Prostate gland (tissue), 2 donors: ENCODE results near the gene ANKRD55. TPM values are rescaled to one million over a fixed set of nuclear protein-coding genes. Genes with fewer than 3 reads are reported as not detected.
"Not testable (repeated sequence)": the region's sequence is repeated elsewhere in the genome, so short reads cannot be mapped to it uniquely, and the experiment has no call there.

ENCODE experiments used
- DNase-seq: peaks from one replicate; pipeline ENCODE4 v3.0.0-alpha.2; 2019; ENCODE audit warnings: low spot score
- H3K27ac ChIP-seq, 2 donors: fragments of 200-600 bp; sonication (generic); 2 replicates each; pipeline ENCODE4 v1.5.1; 2017 to 2019
- H3K27me3 ChIP-seq: fragments of 200-600 bp; sonication (generic); replicated peaks from 2 replicates; pipeline ENCODE4 v1.5.1; 2019; ENCODE audit not compliant: insufficient read depth
- H3K36me3 ChIP-seq, 2 donors: fragments of 200-600 bp; sonication (generic); 1 replicate in 1 of 2; 2 replicates in 1 of 2; pipeline versions ENCODE4 v1.5.1 to v1.8.1; 2017 to 2019
- H3K4me1 ChIP-seq: fragments of 200-600 bp; sonication (generic); replicated peaks from 2 replicates; pipeline ENCODE4 v1.5.1; 2019
- H3K4me3 ChIP-seq, 2 donors: fragments of 200-600 bp; sonication (generic); 2 replicates each; pipeline ENCODE4 v1.5.1; 2017 to 2019
- H3K9me3 ChIP-seq: fragments of 200-600 bp; sonication (generic); 2 replicates; pipeline ENCODE4 v1.5.1; 2017
- POLR2A ChIP-seq: fragments of 450-650 bp; IDR thresholded peaks from one replicate; pipeline ENCODE4 v1.6.1; 2016; ENCODE audit warnings: antibody characterized with exemption, mild to moderate bottlenecking
- POLR2AphosphoS5 ChIP-seq: sonication (generic); formaldehyde crosslinking; IDR thresholded peaks from one replicate; pipeline ENCODE4 v1.6.1; 2017; ENCODE audit warnings: antibody characterized with exemption
- WGBS: methylation state at CpG from one replicate; pipeline ENCODE4 v1.1.5; 2018; 5-methylcytosine and 5-hydroxymethylcytosine counted together
- intact Hi-C: fragments of 100-400 bp; cut with DNase I; formaldehyde crosslinking; loops from one replicate; pipeline ENCODE4 v1.14.2; 2022
- total RNA-seq, 2 donors: library from RNA; depleted of rRNA; stranded (reverse); fragments of >200 nt; gene quantifications; one replicate each; pipeline ENCODE4 v1.1.0, GENCODE V29; 2016
- TF ChIP-seq, protein P1 (sequence below), 4 experiments: fragments of 200-600 bp in 2 of 4; fragments of 450-650 bp in 2 of 4; sonication (generic) in 2 of 4; IDR thresholded peaks; 1 replicate in 3 of 4; 2 replicates in 1 of 4; pipeline ENCODE4 v1.5.1; 2016 to 2019; ENCODE audit warnings: antibody characterized with exemption in 4 of 4, mild to moderate bottlenecking in 2 of 4, moderate library complexity in 2 of 4

Gene ANKRD55
- total RNA-seq, 2 donors from 2014 or later: 1.1 TPM; not detected in 1

DNA sequence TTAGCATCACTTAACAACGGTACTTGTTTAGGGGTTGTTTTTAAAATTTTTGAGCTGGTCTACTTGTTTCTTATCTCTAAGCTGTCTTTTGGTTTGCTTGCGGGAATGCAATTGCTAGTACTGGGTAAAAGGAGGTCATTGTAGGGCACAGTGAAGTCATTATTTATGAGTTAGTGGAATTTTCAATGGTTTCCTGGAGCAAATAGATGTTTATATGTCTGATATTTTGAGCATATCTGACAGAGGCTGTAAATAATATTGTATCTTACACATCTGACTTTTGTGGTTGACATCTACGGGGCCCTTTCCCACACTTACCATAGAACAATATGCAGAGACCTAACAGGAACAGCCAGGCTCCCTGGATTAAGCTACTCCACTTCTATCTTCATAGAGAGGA is 147.9 kb downstream of the ANKRD55 start:
- Histone ChIP-seq H3K9me3 (no peaks in the 10 kb centered on the region), H3K27ac (no peak overlapping the region), H3K4me3 (no peak overlapping the region), H3K27me3 (no peaks in the 10 kb centered on the region), H3K4me1 (no peaks in the 10 kb centered on the region), H3K36me3 (no peaks in the 10 kb centered on the region)
- DNase-seq: no peak
- intact Hi-C loops: no loop called here
- 52% methylated on average over 3 of the region's 3 CpGs for WGBS
- TF ChIP-seq POLR2AphosphoS5 (no peak), POLR2A (no peak)
- TF ChIP-seq, protein P1, sequence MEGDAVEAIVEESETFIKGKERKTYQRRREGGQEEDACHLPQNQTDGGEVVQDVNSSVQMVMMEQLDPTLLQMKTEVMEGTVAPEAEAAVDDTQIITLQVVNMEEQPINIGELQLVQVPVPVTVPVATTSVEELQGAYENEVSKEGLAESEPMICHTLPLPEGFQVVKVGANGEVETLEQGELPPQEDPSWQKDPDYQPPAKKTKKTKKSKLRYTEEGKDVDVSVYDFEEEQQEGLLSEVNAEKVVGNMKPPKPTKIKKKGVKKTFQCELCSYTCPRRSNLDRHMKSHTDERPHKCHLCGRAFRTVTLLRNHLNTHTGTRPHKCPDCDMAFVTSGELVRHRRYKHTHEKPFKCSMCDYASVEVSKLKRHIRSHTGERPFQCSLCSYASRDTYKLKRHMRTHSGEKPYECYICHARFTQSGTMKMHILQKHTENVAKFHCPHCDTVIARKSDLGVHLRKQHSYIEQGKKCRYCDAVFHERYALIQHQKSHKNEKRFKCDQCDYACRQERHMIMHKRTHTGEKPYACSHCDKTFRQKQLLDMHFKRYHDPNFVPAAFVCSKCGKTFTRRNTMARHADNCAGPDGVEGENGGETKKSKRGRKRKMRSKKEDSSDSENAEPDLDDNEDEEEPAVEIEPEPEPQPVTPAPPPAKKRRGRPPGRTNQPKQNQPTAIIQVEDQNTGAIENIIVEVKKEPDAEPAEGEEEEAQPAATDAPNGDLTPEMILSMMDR (IDR thresholded peaks at IDR 0.05): no peak

DNA sequence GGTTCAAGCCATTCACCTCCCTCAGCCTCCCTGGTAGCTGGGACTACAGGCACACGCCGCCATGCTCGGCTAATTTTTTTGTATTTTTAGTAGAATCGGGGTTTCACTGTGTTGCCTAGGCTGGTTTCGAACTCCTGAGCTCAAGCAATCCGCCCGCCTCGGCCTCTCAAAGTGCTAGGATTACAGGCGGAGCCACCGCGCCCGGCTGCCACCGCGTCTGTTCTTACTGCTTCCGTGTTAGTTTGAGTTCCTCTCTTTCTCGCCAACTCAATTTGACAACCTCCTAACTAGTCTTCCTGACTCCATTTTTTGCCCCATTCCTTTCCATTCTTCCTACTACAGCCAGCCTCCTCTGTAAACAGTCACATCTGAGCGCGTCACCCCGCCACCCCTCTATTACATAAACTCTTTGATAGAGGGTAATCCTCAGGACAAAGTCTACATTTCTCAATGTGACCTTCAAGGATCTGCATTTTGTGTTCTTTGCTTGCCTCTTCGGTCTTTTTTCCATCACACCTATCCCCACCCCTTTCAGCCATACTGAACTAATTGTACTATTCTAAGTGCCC is 149.8 kb downstream of the ANKRD55 start:
- intact Hi-C loops: no loop called here
- Histone ChIP-seq H3K27ac (no peak overlapping the region), H3K9me3 (no peaks in the 10 kb centered on the region), H3K4me1 (no peaks in the 10 kb centered on the region), H3K27me3 (no peaks in the 10 kb centered on the region), H3K4me3 (no peak overlapping the region), H3K36me3 (no peaks in the 10 kb centered on the region)
- no peak for TF ChIP-seq POLR2A
- TF ChIP-seq, protein P1 (IDR thresholded peaks at IDR 0.05): no peak
- no peak for TF ChIP-seq POLR2AphosphoS5
- WGBS: 96% methylated on average over 20 of the region's 20 CpGs
- no peak for DNase-seq

DNA sequence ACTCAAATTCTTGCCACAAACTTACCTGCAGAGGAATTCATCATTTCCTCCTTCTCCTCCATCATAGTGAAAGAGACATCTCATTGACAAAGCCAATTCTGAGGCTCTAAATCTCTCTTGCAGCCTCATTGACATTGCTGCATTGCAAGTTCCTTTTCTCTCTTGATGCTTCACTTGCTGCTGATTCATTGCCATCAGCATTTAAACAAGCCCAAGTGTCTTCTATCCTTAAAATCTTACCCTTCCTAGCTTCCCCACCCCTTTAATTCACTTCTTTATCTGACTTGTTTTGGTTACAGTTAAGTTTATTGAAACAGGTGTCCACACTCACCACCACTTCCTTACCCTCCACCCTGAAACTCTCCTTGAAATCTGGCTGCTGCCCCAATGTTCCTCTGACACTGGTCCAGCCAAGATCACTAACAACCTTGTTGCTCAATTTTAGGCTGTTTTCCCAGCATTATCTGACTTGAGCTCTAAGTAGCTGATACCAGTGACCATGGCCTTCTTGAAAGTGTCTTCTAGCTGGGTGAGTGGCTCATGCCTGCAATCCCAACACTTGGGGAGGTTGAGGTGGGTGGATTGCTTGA is 152.0 kb downstream of the ANKRD55 start:
- H3K4me3 ChIP-seq, H3K27me3 ChIP-seq, H3K9me3 ChIP-seq, DNase-seq, H3K36me3 ChIP-seq, H3K4me1 ChIP-seq, H3K27ac ChIP-seq, intact Hi-C loops: not testable (repeated sequence)
- peak; percentile 46 for TF ChIP-seq POLR2AphosphoS5

DNA sequence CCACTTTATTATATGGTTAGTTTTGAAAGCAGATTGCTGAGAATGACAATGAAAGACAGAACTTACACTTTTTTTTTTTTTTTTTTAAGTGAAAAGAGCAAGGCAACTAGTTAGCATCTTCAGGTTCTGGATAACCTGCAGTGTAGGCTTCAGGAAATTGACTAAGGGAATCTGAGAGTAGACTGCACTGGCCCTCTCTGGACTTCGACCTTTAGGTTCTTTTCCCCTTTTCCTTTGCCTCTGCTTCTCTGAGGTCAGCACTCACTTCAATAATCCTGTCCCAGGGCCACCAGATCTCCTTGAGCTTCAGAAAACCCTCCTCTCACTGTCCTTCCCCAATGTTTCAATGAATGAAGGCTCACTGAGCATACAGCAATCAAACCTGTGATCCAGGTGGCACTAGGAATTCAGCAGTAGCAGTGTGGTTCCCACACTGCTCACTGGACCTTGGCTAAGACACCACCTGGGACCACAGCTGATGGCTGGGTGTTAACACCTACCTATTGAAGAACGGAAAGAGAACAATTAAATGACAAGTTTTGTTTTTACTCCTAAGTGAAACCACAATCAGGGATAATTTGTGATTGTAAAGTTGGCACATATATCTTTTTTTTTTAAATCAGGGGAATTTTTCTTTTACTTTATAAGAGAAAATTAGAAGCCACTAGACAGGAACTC is 152.6 kb downstream of the ANKRD55 start:
- no peak overlapping the region for H3K27ac ChIP-seq
- intact Hi-C loops: no loop called here
- DNase-seq: no peak
- no peaks in the 10 kb centered on the region for H3K36me3 ChIP-seq
- 64% methylated on average over 2 of the region's 2 CpGs for WGBS
- no peak for TF ChIP-seq POLR2AphosphoS5
- TF ChIP-seq, protein P1 (IDR thresholded peaks at IDR 0.05): no peak
- no peak for TF ChIP-seq POLR2A
- H3K4me1 ChIP-seq: no peaks in the 10 kb centered on the region
- H3K9me3 ChIP-seq: no peaks in the 10 kb centered on the region
- no peak overlapping the region for H3K4me3 ChIP-seq
- no peaks in the 10 kb centered on the region for H3K27me3 ChIP-seq

DNA sequence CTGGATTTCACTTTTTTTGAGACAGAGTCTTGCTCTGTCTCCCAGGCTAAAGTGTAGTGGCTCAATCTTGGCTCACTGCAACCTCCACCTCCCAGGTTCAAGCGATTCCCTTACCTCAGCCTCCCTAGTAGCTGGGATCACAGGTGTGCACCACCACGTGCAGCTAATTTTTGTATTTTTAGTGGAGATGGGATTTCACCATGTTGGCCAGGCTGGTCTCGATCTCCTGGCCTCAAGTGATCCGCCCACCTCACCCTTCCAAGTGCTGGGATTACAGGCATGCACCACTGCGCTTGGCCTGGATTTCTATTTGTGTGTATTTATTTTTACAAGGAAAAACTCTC is 154.0 kb downstream of the ANKRD55 start:
- H3K9me3 ChIP-seq, H3K27ac ChIP-seq, H3K36me3 ChIP-seq, H3K4me1 ChIP-seq, H3K27me3 ChIP-seq, DNase-seq, intact Hi-C loops, H3K4me3 ChIP-seq: not testable (repeated sequence)
- WGBS: 93% methylated on average over 5 of the region's 5 CpGs
